Testis (tissue), 3 donors: ENCODE results near the gene GALM. TPM values are rescaled to one million over a fixed set of nuclear protein-coding genes. Genes with fewer than 3 reads are reported as not detected.

ENCODE experiments used
- DNase-seq: peaks from one replicate; pipeline ENCODE4 v3.0.0-alpha.2; 2019
- H3K27ac ChIP-seq, 2 donors: fragments of 200-600 bp; sonication (generic); one replicate each; pipeline ENCODE4 v1.5.1; 2019
- H3K27me3 ChIP-seq: fragments of 200-600 bp; sonication (generic); one replicate; pipeline ENCODE4 v1.5.1; 2019
- H3K36me3 ChIP-seq: fragments of 200-600 bp; sonication (generic); one replicate; pipeline ENCODE4 v1.5.1; 2017; ENCODE audit warnings: low read depth; ENCODE audit errors: missing control alignments
- H3K4me1 ChIP-seq: fragments of 200-600 bp; sonication (generic); one replicate; pipeline ENCODE4 v1.5.1; 2019
- H3K4me3 ChIP-seq, 2 donors: fragments of 200-600 bp; sonication (generic); one replicate each; pipeline ENCODE4 v1.5.1; 2017 to 2019
- H3K9me3 ChIP-seq: fragments of 200-600 bp; sonication (generic); one replicate; pipeline ENCODE4 v1.5.1; 2017
- CTCF ChIP-seq, 3 experiments: fragments of 450-650 bp in 2 of 3; fragments of 200-600 bp in 1 of 3; sonication (generic) in 1 of 3; IDR thresholded peaks; one replicate each; pipeline ENCODE4 v1.5.1; 2016 to 2019; ENCODE audit warnings: antibody characterized with exemption in 3 of 3, mild to moderate bottlenecking in 2 of 3, moderate library complexity in 1 of 3
- POLR2A ChIP-seq: fragments of 450-650 bp; IDR thresholded peaks from one replicate; pipeline ENCODE4 v1.6.1; 2017; ENCODE audit warnings: antibody characterized with exemption, mild to moderate bottlenecking, moderate library complexity
- WGBS, 2 donors: methylation state at CpG; one replicate each; pipeline ENCODE4 v1.1.5; 2018; 5-methylcytosine and 5-hydroxymethylcytosine counted together
- intact Hi-C: fragments of 100-400 bp; cut with DNase I; formaldehyde crosslinking; loops from one replicate; pipeline ENCODE4 v1.15.1; 2023; ENCODE audit warnings: low total_unique reads
- polyA plus RNA-seq: library from polyadenylated mRNA; stranded (reverse); fragments of 350-450 nt; fragmentation: Illumina TruSeq; extraction: RNeasy Lipid Tissue Mini Kit (QIAGEN cat#74804); gene quantifications from one replicate; pipeline ENCODE4 v1.2.3, GENCODE V29; 2014; ENCODE audit warnings: low read depth, low replicate concordance; ENCODE audit not compliant: insufficient read depth
- total RNA-seq, 2 donors: library from RNA; depleted of rRNA; stranded (reverse); fragments of >200 nt; gene quantifications; one replicate each; pipeline ENCODE4 v1.2.3, GENCODE V29; 2016

GALM gene
- total and polyA plus RNA-seq, 3 donors from 2014 or later: 8.5 to 11.8 (median 9.1) TPM

- no peak for DNase-seq
- intact Hi-C loops: no loop called here
- 91 to 92% methylated on average over 12 of the region's 12 CpGs for WGBS, 2 donors
- Histone ChIP-seq H3K9me3 (no peaks in the 10 kb centered on the region), H3K4me1 (no peaks in the 10 kb centered on the region), H3K4me3 (no peak overlapping the region), H3K27ac (no peak overlapping the region), H3K36me3 (no peaks in the 10 kb centered on the region), H3K27me3 (no peaks in the 10 kb centered on the region)
- TF ChIP-seq POLR2A (no peak), CTCF (IDR thresholded peaks at IDR 0.05) (no peak)
Measured at GRCh38 chr2:38649176-38649728, 16.7 kb upstream of the GALM start.

- Histone ChIP-seq H3K4me3 (no peak overlapping the region), H3K27me3 (no peaks in the 10 kb centered on the region), H3K27ac (no peak overlapping the region), H3K9me3 (no peaks in the 10 kb centered on the region), H3K4me1 (no peaks in the 10 kb centered on the region), H3K36me3 (no peaks in the 10 kb centered on the region)
- WGBS, 2 donors: 92 to 96% methylated on average over 6 of the region's 6 CpGs
- TF ChIP-seq POLR2A (no peak), CTCF (IDR thresholded peaks at IDR 0.05) (no peak)
- intact Hi-C loops: no loop called here
- DNase-seq: no peak
Measured at GRCh38 chr2:38650012-38650411, 15.9 kb upstream of the GALM start.

- Histone ChIP-seq H3K4me3 (no peak overlapping the region), H3K27me3 (no peaks in the 10 kb centered on the region), H3K27ac (no peak overlapping the region), H3K4me1 (no peaks in the 10 kb centered on the region), H3K36me3 (no peaks in the 10 kb centered on the region), H3K9me3 (no peaks in the 10 kb centered on the region)
- WGBS, 2 donors: 50 to 88% methylated on average over 2 of the region's 2 CpGs
- TF ChIP-seq CTCF (IDR thresholded peaks at IDR 0.05) (no peak), POLR2A (no peak)
- intact Hi-C loops: no loop called here
- DNase-seq: no peak
Measured at GRCh38 chr2:38650717-38651116, 15.2 kb upstream of the GALM start.

- Histone ChIP-seq H3K27ac (no peak overlapping the region), H3K4me1 (no peaks in the 10 kb centered on the region), H3K36me3 (no peaks in the 10 kb centered on the region), H3K9me3 (no peaks in the 10 kb centered on the region), H3K27me3 (no peaks in the 10 kb centered on the region), H3K4me3 (no peak overlapping the region)
- DNase-seq: no peak
- no peak for TF ChIP-seq POLR2A
- no peak for TF ChIP-seq CTCF (IDR thresholded peaks at IDR 0.05)
- 82 to 88% methylated on average over 6 of the region's 6 CpGs for WGBS, 2 donors
- intact Hi-C loops: no loop called here
Measured at GRCh38 chr2:38652431-38653273, 13.3 kb upstream of the GALM start.

GRCh38 chr2:38653380-38653714 is 12.6 kb upstream of the GALM start:
- no peaks in the 10 kb centered on the region for H3K27me3 ChIP-seq
- intact Hi-C loops: no loop called here
- H3K36me3 ChIP-seq: no peaks in the 10 kb centered on the region
- TF ChIP-seq POLR2A (no peak), CTCF (IDR thresholded peaks at IDR 0.05) (no peak)
- no peak overlapping the region for H3K27ac ChIP-seq
- H3K4me1 ChIP-seq: no peaks in the 10 kb centered on the region
- no peak overlapping the region for H3K4me3 ChIP-seq
- no peak for DNase-seq
- H3K9me3 ChIP-seq: no peaks in the 10 kb centered on the region
- WGBS, 2 donors: 86 to 89% methylated on average over 2 of the region's 2 CpGs
